ENCODE measurements around the gene BUB1B.

DNA sequence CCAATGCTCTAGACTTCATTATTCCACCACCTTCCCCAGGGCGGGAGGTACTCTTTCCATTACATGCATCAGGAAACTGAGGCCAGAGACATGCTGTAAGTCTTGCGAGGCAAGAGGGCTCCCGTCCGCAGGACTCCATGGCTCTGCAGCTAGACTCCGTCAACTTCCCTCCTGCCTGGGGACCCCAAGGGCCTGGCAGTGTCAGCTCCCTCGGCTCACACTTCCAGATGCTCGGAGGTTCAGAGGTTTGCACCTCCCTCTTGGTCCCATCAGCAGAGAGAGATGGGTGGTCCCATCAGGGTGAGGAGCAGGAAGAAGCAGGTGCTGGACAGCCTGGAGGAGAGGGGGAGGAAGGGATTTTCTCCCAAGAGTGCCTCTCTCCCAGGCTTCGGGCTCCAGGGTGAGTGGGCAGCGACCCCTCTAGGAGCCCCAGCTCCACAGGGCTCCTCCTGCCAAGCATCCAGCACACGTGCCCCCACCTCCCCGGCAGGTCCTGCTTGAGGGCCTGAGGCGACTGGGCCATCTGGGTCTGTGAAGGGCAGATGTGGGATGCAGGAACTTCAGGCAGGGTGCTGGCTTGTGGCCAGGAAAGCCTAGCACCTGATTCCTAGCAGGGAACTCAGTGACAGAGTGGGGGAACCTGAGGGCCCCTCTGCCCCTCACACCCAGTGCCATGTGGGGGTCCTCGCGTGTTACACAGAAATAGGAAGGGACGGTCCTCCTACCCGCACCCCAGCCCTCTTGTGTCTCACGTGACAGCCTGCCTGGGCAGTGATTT, 87.3 kb downstream of the BUB1B start:
- TF ChIP-seq, protein P1, sequence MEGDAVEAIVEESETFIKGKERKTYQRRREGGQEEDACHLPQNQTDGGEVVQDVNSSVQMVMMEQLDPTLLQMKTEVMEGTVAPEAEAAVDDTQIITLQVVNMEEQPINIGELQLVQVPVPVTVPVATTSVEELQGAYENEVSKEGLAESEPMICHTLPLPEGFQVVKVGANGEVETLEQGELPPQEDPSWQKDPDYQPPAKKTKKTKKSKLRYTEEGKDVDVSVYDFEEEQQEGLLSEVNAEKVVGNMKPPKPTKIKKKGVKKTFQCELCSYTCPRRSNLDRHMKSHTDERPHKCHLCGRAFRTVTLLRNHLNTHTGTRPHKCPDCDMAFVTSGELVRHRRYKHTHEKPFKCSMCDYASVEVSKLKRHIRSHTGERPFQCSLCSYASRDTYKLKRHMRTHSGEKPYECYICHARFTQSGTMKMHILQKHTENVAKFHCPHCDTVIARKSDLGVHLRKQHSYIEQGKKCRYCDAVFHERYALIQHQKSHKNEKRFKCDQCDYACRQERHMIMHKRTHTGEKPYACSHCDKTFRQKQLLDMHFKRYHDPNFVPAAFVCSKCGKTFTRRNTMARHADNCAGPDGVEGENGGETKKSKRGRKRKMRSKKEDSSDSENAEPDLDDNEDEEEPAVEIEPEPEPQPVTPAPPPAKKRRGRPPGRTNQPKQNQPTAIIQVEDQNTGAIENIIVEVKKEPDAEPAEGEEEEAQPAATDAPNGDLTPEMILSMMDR (conservative IDR thresholded peaks at IDR 0.05; ENCODE audit: low read depth, low read length): no peak
- no peak for TF ChIP-seq EZH2phosphoT487 (IDR thresholded peaks at IDR 0.05; ENCODE audit: borderline replicate concordance, low read length)

Data from PC-3 (cell line).